Measurements from ENCODE around the gene EED.
A peak's percentile ranks its signal among the peaks of the same experiment; 100 is the strongest.
"Not testable (repeated sequence)": the region's sequence is repeated elsewhere in the genome, so short reads cannot be mapped to it uniquely, and the experiment has no call there.

The EED gene

DNA sequence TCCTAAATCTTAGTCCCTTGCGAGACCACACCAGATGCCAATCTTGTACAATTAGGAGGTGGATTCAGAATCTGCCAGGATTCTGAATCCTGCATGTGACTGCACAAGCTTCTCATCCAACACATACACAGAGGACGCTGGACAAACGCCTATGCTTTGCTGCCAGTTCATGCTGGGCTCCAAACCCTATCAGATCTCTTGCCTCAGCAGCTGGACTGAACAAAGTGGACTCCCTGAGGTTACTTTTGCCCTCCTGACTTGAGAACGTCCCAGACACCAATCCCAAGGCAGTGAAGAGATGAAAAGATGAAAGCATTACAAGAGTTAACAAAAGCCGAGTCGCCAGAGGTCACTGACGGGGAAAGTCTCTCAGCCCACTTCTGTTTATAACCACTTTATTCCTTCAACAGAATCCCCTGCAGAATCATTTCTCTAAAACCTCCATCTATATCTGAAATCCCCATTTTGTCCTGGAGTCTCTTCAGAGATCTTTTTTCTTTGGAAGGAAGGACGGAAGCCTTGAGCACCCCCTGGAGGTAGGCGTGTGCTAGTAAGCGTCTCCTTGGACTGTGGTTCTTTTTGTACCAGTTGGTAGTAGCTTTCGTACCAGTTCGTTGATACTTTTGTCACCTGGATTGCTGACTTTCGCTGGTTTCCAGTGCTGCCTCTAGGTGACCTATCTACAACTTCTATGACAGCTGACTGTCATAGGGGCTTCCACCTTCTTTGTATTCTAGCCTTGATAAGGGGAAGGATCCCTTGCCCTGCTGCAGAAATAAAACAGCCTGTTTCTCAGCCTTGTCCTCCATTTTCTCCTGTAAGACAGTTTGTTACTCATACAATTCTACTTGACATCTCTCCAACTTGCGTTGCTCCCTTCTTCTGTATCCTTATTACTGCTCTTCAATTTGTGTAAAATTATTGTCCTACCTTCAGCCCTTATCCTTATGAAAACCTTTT is 26.1 kb upstream of the EED start:
- Histone ChIP-seq H3K9me3 (ENCODE audit: control insufficient read depth in 2 of 2, low read length in 2 of 2) (no peaks in the 10 kb centered on the region), H3K27ac (ENCODE audit: low read depth in 2 of 2, low read length in 2 of 2) (no peak overlapping the region), H3K27me3 (ENCODE audit: control insufficient read depth in 2 of 2, insufficient read depth in 2 of 2, low read length in 2 of 2) (no peaks in the 10 kb centered on the region), H3K4me1 (ENCODE audit: control insufficient read depth in 2 of 2, insufficient read depth in 2 of 2, low read length in 2 of 2) (peaks cover 0 to 6% of the 10 kb centered on the region in 2 donors), H3K9ac (ENCODE audit: low read depth in 1 of 2, low read length in 2 of 2) (peak overlapping the region in 1 of 2 donors; percentile 53), H3K36me3 (ENCODE audit: control insufficient read depth in 2 of 2, insufficient read depth in 2 of 2, low read length in 2 of 2) (no peaks in the 10 kb centered on the region), H3K4me3 (ENCODE audit: low read length in 2 of 2) (peak overlapping the region in 1 of 2 donors; percentile 51)

DNA sequence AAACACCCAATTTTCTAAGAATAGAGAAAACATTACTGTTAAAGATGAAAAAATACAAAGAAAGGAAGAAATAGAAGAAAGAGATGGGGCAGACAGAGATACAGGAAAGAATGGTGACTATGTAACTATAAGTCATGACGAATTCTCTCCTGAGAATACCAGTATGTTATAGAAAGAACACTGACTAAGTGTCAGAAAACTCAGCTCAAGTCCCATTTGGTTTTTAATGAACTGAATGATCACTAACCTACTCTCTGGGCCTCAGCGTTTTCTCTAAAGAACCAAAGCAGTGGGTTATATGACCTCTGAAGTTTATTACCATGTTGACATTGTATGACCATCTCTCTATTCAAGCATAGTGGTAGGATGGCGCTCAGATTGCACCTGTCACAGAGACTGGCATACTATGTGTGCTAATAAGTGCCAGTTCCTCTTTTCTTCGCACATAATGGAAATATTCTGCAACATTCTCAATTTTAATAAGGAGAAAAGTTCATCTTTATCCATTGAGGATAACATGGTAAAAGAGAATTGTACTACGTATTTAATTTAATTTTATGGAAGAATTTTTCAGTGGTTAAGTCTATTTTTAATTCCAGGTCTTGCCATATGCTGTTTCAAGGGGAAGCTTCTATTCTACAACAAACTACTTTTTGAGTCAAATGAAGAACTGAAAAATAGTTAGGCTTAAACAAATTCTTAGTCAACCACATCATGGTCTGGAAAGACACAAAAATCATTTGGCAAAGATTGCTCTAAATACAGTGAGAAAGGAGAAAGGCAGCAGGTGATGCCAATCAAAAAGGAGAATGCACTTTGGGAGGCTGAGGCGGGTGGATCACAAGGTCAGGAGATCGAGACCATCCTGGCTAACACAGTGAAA is 25.0 kb upstream of the EED start:
- Histone ChIP-seq H3K4me3 (ENCODE audit: low read length in 2 of 2) (no peak overlapping the region), H3K27ac (ENCODE audit: low read depth in 2 of 2, low read length in 2 of 2) (no peak overlapping the region), H3K36me3 (ENCODE audit: control insufficient read depth in 2 of 2, insufficient read depth in 2 of 2, low read length in 2 of 2) (no peaks in the 10 kb centered on the region), H3K4me1 (ENCODE audit: control insufficient read depth in 2 of 2, insufficient read depth in 2 of 2, low read length in 2 of 2) (peaks cover 0 to 6% of the 10 kb centered on the region in 2 donors), H3K9ac (ENCODE audit: low read depth in 1 of 2, low read length in 2 of 2) (no peak overlapping the region), H3K9me3 (ENCODE audit: control insufficient read depth in 2 of 2, low read length in 2 of 2) (no peaks in the 10 kb centered on the region), H3K27me3 (ENCODE audit: control insufficient read depth in 2 of 2, insufficient read depth in 2 of 2, low read length in 2 of 2) (no peaks in the 10 kb centered on the region)

DNA sequence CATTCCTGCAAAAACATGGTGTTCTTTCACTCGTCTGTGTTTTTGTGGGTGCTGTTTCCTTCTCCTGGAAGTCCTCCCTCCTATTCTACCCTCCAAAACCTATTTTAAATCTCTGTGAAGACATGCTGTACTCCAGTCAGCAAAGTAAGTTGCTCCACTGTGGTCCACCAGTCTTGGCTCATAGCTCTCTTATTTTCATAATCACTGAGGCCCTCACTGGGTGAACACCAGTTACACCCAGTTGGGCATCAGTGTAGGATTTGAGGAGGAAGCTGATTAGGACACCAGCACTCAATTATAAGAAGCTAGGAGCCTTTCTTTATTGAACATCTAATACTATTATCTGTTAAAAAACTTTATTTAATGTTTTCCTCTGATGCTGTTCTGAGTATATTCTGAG is 23.9 kb upstream of the EED start:
- no peaks in the 10 kb centered on the region for H3K9me3 ChIP-seq (ENCODE audit: control insufficient read depth in 2 of 2, low read length in 2 of 2)
- no peak overlapping the region for H3K27ac ChIP-seq (ENCODE audit: low read depth in 2 of 2, low read length in 2 of 2)
- H3K4me1 ChIP-seq (ENCODE audit: control insufficient read depth in 2 of 2, insufficient read depth in 2 of 2, low read length in 2 of 2), result peaks cover 0 to 6% of the 10 kb centered on the region in 2 donors

DNA sequence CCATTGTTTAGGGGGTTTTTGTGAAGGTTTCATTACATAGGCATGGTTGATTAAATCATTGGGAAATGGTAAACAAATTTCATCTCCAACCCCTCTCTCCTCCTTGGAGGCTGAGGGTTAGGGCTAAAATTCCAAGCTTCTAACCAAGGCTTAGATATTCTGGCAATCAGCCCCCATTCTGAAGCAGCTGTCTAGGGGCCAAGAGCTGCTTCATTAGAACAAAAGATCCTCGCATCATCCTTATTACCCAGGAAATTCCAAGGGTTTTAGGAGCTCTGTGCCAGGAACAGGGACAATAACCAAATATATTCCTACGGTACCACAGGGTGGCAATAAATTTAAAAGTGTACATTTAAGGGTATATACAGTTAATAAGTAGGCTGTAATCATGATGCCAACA is 22.5 kb upstream of the EED start:
- no peak overlapping the region for H3K27ac ChIP-seq (ENCODE audit: low read depth in 2 of 2, low read length in 2 of 2)
- H3K27me3 ChIP-seq (ENCODE audit: control insufficient read depth in 2 of 2, insufficient read depth in 2 of 2, low read length in 2 of 2), result no peaks in the 10 kb centered on the region

More for the DNA sequence above, 23.9 kb upstream of the EED start:
- Histone ChIP-seq H3K9ac (ENCODE audit: low read depth in 1 of 2, low read length in 2 of 2) (no peak overlapping the region), H3K36me3 (ENCODE audit: control insufficient read depth in 2 of 2, insufficient read depth in 2 of 2, low read length in 2 of 2) (no peaks in the 10 kb centered on the region), H3K27me3 (ENCODE audit: control insufficient read depth in 2 of 2, insufficient read depth in 2 of 2, low read length in 2 of 2) (no peaks in the 10 kb centered on the region), H3K4me3 (ENCODE audit: low read length in 2 of 2) (no peak overlapping the region)

DNA sequence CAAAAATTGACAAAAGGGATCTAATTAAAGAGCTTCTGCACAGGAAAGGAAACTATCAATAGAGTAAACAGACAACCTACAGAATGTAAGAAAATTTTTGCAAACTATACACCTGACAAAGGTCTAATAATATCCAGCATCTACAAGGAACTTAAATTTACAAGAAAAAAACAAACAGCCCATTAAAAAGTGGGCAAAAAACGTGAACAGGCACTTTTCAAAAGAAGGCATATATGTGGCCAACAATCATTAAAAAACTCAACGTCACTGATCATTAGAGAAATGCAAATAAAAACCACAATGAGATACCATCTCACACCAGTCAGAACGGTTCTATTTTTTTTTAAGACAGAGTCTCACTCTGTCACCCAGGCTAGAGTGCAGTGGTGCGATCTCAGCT is 20.0 kb upstream of the EED start:
- H3K27ac ChIP-seq (ENCODE audit: low read depth in 2 of 2, low read length in 2 of 2); H3K4me3 ChIP-seq (ENCODE audit: low read length in 2 of 2); H3K36me3 ChIP-seq (ENCODE audit: control insufficient read depth in 2 of 2, insufficient read depth in 2 of 2, low read length in 2 of 2); H3K9ac ChIP-seq (ENCODE audit: low read depth in 1 of 2, low read length in 2 of 2); H3K4me1 ChIP-seq (ENCODE audit: control insufficient read depth in 2 of 2, insufficient read depth in 2 of 2, low read length in 2 of 2); H3K9me3 ChIP-seq (ENCODE audit: control insufficient read depth in 2 of 2, low read length in 2 of 2); H3K27me3 ChIP-seq (ENCODE audit: control insufficient read depth in 2 of 2, insufficient read depth in 2 of 2, low read length in 2 of 2): not testable (repeated sequence)

More for the DNA sequence above, 22.5 kb upstream of the EED start:
- peaks cover 0 to 6% of the 10 kb centered on the region in 2 donors for H3K4me1 ChIP-seq (ENCODE audit: control insufficient read depth in 2 of 2, insufficient read depth in 2 of 2, low read length in 2 of 2)
- H3K4me3 ChIP-seq (ENCODE audit: low read length in 2 of 2), result no peak overlapping the region
- H3K9ac ChIP-seq (ENCODE audit: low read depth in 1 of 2, low read length in 2 of 2), result no peak overlapping the region
- no peaks in the 10 kb centered on the region for H3K9me3 ChIP-seq (ENCODE audit: control insufficient read depth in 2 of 2, low read length in 2 of 2)
- H3K36me3 ChIP-seq (ENCODE audit: control insufficient read depth in 2 of 2, insufficient read depth in 2 of 2, low read length in 2 of 2), result no peaks in the 10 kb centered on the region

DNA sequence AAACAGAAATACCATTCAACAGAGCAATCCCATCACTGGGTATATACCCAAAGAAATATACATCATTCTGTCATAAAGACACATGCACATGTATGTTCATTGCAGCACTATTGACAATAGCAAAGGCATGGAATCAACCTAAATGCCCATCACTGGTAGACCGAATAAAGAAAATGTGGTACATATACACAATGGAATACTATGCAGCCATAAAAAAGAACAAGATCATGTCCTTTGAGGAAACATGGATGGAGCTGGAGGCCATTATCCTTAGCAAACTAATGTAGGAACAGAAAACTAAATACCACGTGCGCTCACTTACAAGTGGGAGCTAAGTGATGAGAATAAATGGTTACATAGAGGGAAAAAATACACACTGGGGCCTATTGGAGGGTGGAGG is 19.2 kb upstream of the EED start:
- H3K9ac ChIP-seq (ENCODE audit: low read depth in 1 of 2, low read length in 2 of 2); H3K27ac ChIP-seq (ENCODE audit: low read depth in 2 of 2, low read length in 2 of 2); H3K27me3 ChIP-seq (ENCODE audit: control insufficient read depth in 2 of 2, insufficient read depth in 2 of 2, low read length in 2 of 2); H3K4me1 ChIP-seq (ENCODE audit: control insufficient read depth in 2 of 2, insufficient read depth in 2 of 2, low read length in 2 of 2); H3K9me3 ChIP-seq (ENCODE audit: control insufficient read depth in 2 of 2, low read length in 2 of 2); H3K36me3 ChIP-seq (ENCODE audit: control insufficient read depth in 2 of 2, insufficient read depth in 2 of 2, low read length in 2 of 2); H3K4me3 ChIP-seq (ENCODE audit: low read length in 2 of 2): not testable (repeated sequence)

DNA sequence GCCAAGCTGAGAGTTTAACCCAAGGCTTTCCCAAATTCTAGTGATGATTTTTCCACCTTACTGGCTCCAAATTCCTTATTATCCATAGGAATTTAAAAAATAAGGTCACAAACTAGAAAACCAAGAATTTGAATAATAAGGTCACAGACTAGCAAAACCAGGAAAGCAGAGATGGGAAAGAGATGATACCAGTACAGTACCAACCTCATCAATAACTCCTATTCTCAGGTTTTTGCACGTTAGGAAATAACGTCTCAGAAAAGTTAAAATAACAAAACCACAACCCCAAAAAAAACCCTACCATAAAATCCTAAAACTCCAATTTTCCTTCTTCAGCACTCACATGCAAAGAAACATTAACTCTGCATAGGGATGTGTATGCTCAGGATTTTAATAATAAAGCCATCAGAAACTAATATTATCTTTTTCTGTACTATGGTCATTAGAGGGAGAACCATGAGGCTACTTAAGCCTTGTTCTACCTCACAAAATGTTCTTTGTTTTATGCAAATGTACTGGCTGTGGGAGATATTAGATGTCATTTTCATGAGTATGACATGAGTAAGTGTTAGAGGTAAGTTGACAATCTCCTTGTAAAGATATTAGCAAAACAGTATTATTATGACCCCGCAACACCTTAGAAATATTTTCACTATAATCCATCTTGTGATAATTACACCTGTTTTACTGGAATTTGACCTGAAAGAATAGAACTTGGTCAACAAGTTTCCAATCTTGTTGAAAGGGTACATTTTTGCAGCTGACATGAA is 16.1 kb upstream of the EED start:
- Histone ChIP-seq H3K36me3 (ENCODE audit: control insufficient read depth in 2 of 2, insufficient read depth in 2 of 2, low read length in 2 of 2) (no peaks in the 10 kb centered on the region), H3K9ac (ENCODE audit: low read depth in 1 of 2, low read length in 2 of 2) (no peak overlapping the region), H3K27ac (ENCODE audit: low read depth in 2 of 2, low read length in 2 of 2) (no peak overlapping the region), H3K9me3 (ENCODE audit: control insufficient read depth in 2 of 2, low read length in 2 of 2) (no peaks in the 10 kb centered on the region), H3K27me3 (ENCODE audit: control insufficient read depth in 2 of 2, insufficient read depth in 2 of 2, low read length in 2 of 2) (no peaks in the 10 kb centered on the region), H3K4me1 (ENCODE audit: control insufficient read depth in 2 of 2, insufficient read depth in 2 of 2, low read length in 2 of 2) (peaks cover 0 to 2% of the 10 kb centered on the region in 2 donors), H3K4me3 (ENCODE audit: low read length in 2 of 2) (no peak overlapping the region)

DNA sequence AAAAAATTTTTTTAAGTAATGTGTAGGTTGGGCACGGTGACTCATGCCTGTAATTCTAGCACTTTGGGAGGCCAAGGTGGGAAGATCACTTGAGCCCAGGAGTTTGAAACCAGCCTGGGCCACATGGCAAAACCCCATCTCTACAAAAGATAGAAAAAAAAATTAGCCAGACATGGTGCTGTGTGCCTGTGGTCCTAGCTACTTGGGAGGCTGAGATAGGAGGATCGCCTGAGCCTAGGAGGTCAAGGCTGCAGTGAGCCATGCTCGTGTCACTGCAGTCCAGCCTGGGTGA is 15.6 kb upstream of the EED start:
- not testable (repeated sequence) for H3K27me3 ChIP-seq (ENCODE audit: control insufficient read depth in 2 of 2, insufficient read depth in 2 of 2, low read length in 2 of 2)

DNA sequence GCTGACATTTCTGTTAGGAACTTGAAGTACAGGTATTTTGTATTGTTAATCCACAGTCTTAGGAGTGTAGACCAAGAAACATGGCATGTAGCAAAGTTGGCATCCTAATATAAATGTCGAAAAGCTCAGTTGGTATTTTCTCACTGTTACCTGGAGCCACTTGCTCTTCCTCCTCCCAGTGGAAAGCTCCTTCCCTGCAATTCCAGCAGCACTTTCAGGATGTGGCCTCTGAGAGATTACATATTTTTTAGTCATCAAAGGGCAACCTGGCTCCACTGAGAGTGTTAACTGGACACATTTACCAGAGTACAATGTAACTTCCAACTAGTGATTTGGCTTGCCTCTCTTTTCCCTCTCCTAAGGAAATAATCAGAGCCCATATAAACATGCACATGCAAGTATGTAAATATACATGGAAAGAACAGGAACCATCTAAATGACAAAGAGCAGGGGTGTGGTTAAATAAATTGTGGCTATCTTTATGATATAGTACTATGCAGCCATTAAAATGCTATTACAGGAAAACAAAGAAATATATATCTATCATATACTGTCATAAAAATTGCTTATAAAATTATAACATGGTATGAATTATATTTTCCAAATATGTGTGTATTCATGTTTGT is 14.3 kb upstream of the EED start:
- H3K4me3 ChIP-seq (ENCODE audit: low read length in 2 of 2), result no peak overlapping the region
- H3K27me3 ChIP-seq (ENCODE audit: control insufficient read depth in 2 of 2, insufficient read depth in 2 of 2, low read length in 2 of 2), result no peaks in the 10 kb centered on the region
- no peak overlapping the region for H3K27ac ChIP-seq (ENCODE audit: low read depth in 2 of 2, low read length in 2 of 2)
- H3K9me3 ChIP-seq (ENCODE audit: control insufficient read depth in 2 of 2, low read length in 2 of 2), result no peaks in the 10 kb centered on the region
- H3K4me1 ChIP-seq (ENCODE audit: control insufficient read depth in 2 of 2, insufficient read depth in 2 of 2, low read length in 2 of 2), result peaks cover 0 to 2% of the 10 kb centered on the region in 2 donors
- no peaks in the 10 kb centered on the region for H3K36me3 ChIP-seq (ENCODE audit: control insufficient read depth in 2 of 2, insufficient read depth in 2 of 2, low read length in 2 of 2)
- no peak overlapping the region for H3K9ac ChIP-seq (ENCODE audit: low read depth in 1 of 2, low read length in 2 of 2)

More for the DNA sequence above, 15.6 kb upstream of the EED start:
- not testable (repeated sequence) for H3K9me3 ChIP-seq (ENCODE audit: control insufficient read depth in 2 of 2, low read length in 2 of 2); H3K36me3 ChIP-seq (ENCODE audit: control insufficient read depth in 2 of 2, insufficient read depth in 2 of 2, low read length in 2 of 2); H3K27ac ChIP-seq (ENCODE audit: low read depth in 2 of 2, low read length in 2 of 2); H3K9ac ChIP-seq (ENCODE audit: low read depth in 1 of 2, low read length in 2 of 2); H3K4me3 ChIP-seq (ENCODE audit: low read length in 2 of 2); H3K4me1 ChIP-seq (ENCODE audit: control insufficient read depth in 2 of 2, insufficient read depth in 2 of 2, low read length in 2 of 2)

Measured in mucosa of rectum (tissue), 2 donors.